Esophagus squamous epithelium (tissue), 5 donors: ENCODE results near the gene KIF13A. TPM values are rescaled to one million over a fixed set of nuclear protein-coding genes. Genes with fewer than 3 reads are reported as not detected.

Experiments used
- DNase-seq: peaks from one replicate; lab custom pipeline; 2025; lab: John Stamatoyannopoulos, UW
- H3K27ac ChIP-seq, 4 donors: fragments of 200-600 bp; sonication (generic); one replicate each; pipeline ENCODE4 v1.5.1; 2016 to 2019; ENCODE audit warnings: mild to moderate bottlenecking in 1 of 4
- H3K27me3 ChIP-seq, 4 donors: fragments of 200-600 bp; sonication (generic); 1 replicate in 3 of 4; 2 replicates in 1 of 4; pipeline versions ENCODE4 v1.5.1 to v1.6.0; 2017 to 2021; ENCODE audit warnings: antibody characterized with exemption in 1 of 4
- H3K36me3 ChIP-seq, 3 donors: fragments of 200-600 bp; sonication (generic); one replicate each; pipeline ENCODE4 v1.5.1; 2016 to 2019
- H3K4me1 ChIP-seq, 3 donors: fragments of 200-600 bp; sonication (generic); one replicate each; pipeline ENCODE4 v1.5.1; 2017 to 2019
- H3K4me3 ChIP-seq, 4 donors: fragments of 200-600 bp; sonication (generic); 1 replicate in 3 of 4; 2 replicates in 1 of 4; pipeline ENCODE4 v1.5.1; 2016 to 2019; ENCODE audit warnings: mild to moderate bottlenecking in 2 of 4, moderate library complexity in 1 of 4
- H3K9me3 ChIP-seq, 3 donors: fragments of 200-600 bp; sonication (generic); one replicate each; pipeline ENCODE4 v1.5.1; 2016 to 2019
- CTCF ChIP-seq, 6 experiments: fragments of 450-650 bp in 4 of 6; fragments of 200-600 bp in 2 of 6; sonication (generic) in 2 of 6; IDR thresholded peaks; one replicate each; pipeline ENCODE4 v1.5.1; 2016 to 2019; ENCODE audit warnings: antibody characterized with exemption in 6 of 6, mild to moderate bottlenecking in 4 of 6, moderate library complexity in 4 of 6
- POLR2A ChIP-seq, 4 donors: fragments of 450-650 bp; IDR thresholded peaks; one replicate each; pipeline ENCODE4 v1.6.1; 2017; ENCODE audit warnings: antibody characterized with exemption in 4 of 4, mild to moderate bottlenecking in 4 of 4, moderate library complexity in 3 of 4
- WGBS, 2 donors: methylation state at CpG; one replicate each; pipeline ENCODE4 v1.1.5; 2018; 5-methylcytosine and 5-hydroxymethylcytosine counted together
- intact Hi-C: fragments of 100-400 bp; cut with DNase I; formaldehyde crosslinking; loops from one replicate; pipeline ENCODE4 v1.15.0; 2022
- total RNA-seq, 4 donors: library from RNA; depleted of rRNA; stranded (reverse); fragments of >200 nt; gene quantifications; one replicate each; pipeline ENCODE4 v1.1.0, GENCODE V29; 2016
- donor health status: DM: yes; HTN: yes; CAD: no.

Gene KIF13A
- total RNA-seq, 4 donors from 2014 or later: 18.7 to 34.5 (median 25.0) TPM

GRCh38 chr6:17941318-17941717 lies 46.1 kb downstream of the KIF13A start:
- 92 to 95% methylated on average over 4 of the region's 4 CpGs for WGBS, 2 donors
- intact Hi-C loops: no loop called here
- Histone ChIP-seq H3K4me1 (peaks cover 0 to 15% (median 0%) of the 10 kb centered on the region in 3 donors), H3K27me3 (no peaks in the 10 kb centered on the region), H3K27ac (no peak overlapping the region), H3K4me3 (no peak overlapping the region), H3K9me3 (no peaks in the 10 kb centered on the region), H3K36me3 (no peaks in the 10 kb centered on the region)
- DNase-seq: no peak
- no peak for TF ChIP-seq POLR2A (IDR thresholded peaks at IDR 0.05)
- TF ChIP-seq CTCF (IDR thresholded peaks at IDR 0.05): no peak

GRCh38 chr6:17940151-17940792 lies 47.2 kb downstream of the KIF13A start:
- H3K27ac ChIP-seq: no peak overlapping the region
- intact Hi-C loops: no loop called here
- WGBS, 2 donors: 81 to 88% methylated on average over 6 of the region's 6 CpGs

GRCh38 chr6:17938901-17939300 lies 48.5 kb downstream of the KIF13A start:
- TF ChIP-seq POLR2A (IDR thresholded peaks at IDR 0.05): no peak
- H3K4me3 ChIP-seq: no peak overlapping the region
- 93 to 97% methylated on average over 2 of the region's 2 CpGs for WGBS, 2 donors
- H3K4me1 ChIP-seq: peaks cover 0 to 23% (median 3%) of the 10 kb centered on the region in 3 donors
- H3K27me3 ChIP-seq: no peaks in the 10 kb centered on the region
- intact Hi-C loops: no loop called here
- no peak overlapping the region for H3K27ac ChIP-seq
- DNase-seq: no peak
- no peaks in the 10 kb centered on the region for H3K9me3 ChIP-seq
- no peaks in the 10 kb centered on the region for H3K36me3 ChIP-seq

More at GRCh38 chr6:17940151-17940792, 47.2 kb downstream of the KIF13A start:
- TF ChIP-seq POLR2A (IDR thresholded peaks at IDR 0.05) (no peak), CTCF (IDR thresholded peaks at IDR 0.05) (no peak)
- Histone ChIP-seq H3K4me3 (no peak overlapping the region), H3K4me1 (peaks cover 0 to 24% (median 1%) of the 10 kb centered on the region in 3 donors), H3K27me3 (no peaks in the 10 kb centered on the region), H3K9me3 (no peaks in the 10 kb centered on the region), H3K36me3 (no peaks in the 10 kb centered on the region)
- no peak for DNase-seq

GRCh38 chr6:17935188-17936149 lies 52.0 kb downstream of the KIF13A start:
- 51 to 78% methylated on average over 3 to 5 of the region's 5 CpGs for WGBS, 2 donors
- Histone ChIP-seq H3K27me3 (no peaks in the 10 kb centered on the region), H3K4me1 (peaks cover 0 to 57% (median 17%) of the 10 kb centered on the region in 3 donors), H3K4me3 (no peak overlapping the region), H3K36me3 (no peaks in the 10 kb centered on the region), H3K27ac (no peak overlapping the region), H3K9me3 (no peaks in the 10 kb centered on the region)
- intact Hi-C loops: no loop called here
- no peak for DNase-seq
- TF ChIP-seq CTCF (IDR thresholded peaks at IDR 0.05) (no peak), POLR2A (IDR thresholded peaks at IDR 0.05) (no peak)

GRCh38 chr6:17933716-17934115 lies 53.7 kb downstream of the KIF13A start:
- Histone ChIP-seq H3K36me3 (no peaks in the 10 kb centered on the region), H3K9me3 (no peaks in the 10 kb centered on the region), H3K27ac (no peak overlapping the region), H3K4me1 (peaks cover 0 to 75% (median 33%) of the 10 kb centered on the region in 3 donors), H3K27me3 (no peaks in the 10 kb centered on the region), H3K4me3 (no peak overlapping the region)
- intact Hi-C loops: no loop called here
- 59 to 60% methylated on average over 4 of the region's 4 CpGs for WGBS, 2 donors
- TF ChIP-seq CTCF (IDR thresholded peaks at IDR 0.05) (no peak), POLR2A (IDR thresholded peaks at IDR 0.05) (no peak)
- DNase-seq: no peak
